Sigmoid colon (tissue), 7 donors: ENCODE data around the gene SULF2. TPM values are rescaled to one million over a fixed set of nuclear protein-coding genes. Genes with fewer than 3 reads are reported as not detected.

Experiments used
- DNase-seq: peaks from one replicate; pipeline ENCODE4 v3.0.0-alpha.2; 2019
- H3K27ac ChIP-seq, 4 donors: fragments of 200-600 bp; sonication (generic); one replicate each; pipeline ENCODE4 v1.5.1; 2016 to 2019; ENCODE audit warnings: mild to moderate bottlenecking in 1 of 4
- H3K27me3 ChIP-seq, 3 donors: fragments of 200-600 bp; sonication (generic); one replicate each; pipeline ENCODE4 v1.5.1; 2019; ENCODE audit warnings: mild to moderate bottlenecking in 1 of 3
- H3K36me3 ChIP-seq, 4 donors: fragments of 200-600 bp; sonication (generic); one replicate each; pipeline ENCODE4 v1.5.1; 2016 to 2019
- H3K4me1 ChIP-seq, 4 donors: fragments of 200-600 bp; sonication (generic); one replicate each; pipeline ENCODE4 v1.5.1; 2017 to 2019
- H3K4me3 ChIP-seq, 4 donors: fragments of 200-600 bp; sonication (generic); one replicate each; pipeline ENCODE4 v1.5.1; 2017 to 2019; ENCODE audit warnings: mild to moderate bottlenecking in 2 of 4, moderate library complexity in 1 of 4
- H3K9me3 ChIP-seq, 4 donors: fragments of 200-600 bp in 3 of 4; sonication (generic) in 3 of 4; one replicate each; pipeline versions ENCODE4 v1.5.1 to v1.6.1; 2013 to 2019
- CTCF ChIP-seq, 4 experiments: fragments of 450-650 bp in 3 of 4; fragments of 200-600 bp in 1 of 4; IDR thresholded peaks; one replicate each; pipeline ENCODE4 v1.5.1; 2016 to 2019; ENCODE audit warnings: antibody characterized with exemption in 4 of 4, mild to moderate bottlenecking in 3 of 4, moderate library complexity in 2 of 4
- EP300 ChIP-seq, 4 donors: sonication (generic); formaldehyde crosslinking; IDR thresholded peaks; one replicate each; pipeline ENCODE4 v1.6.1; 2017; ENCODE audit warnings: antibody characterized with exemption in 4 of 4
- POLR2A ChIP-seq, 2 donors: fragments of 450-650 bp; IDR thresholded peaks; one replicate each; pipeline ENCODE4 v1.6.1; 2016; ENCODE audit warnings: antibody characterized with exemption in 2 of 2, mild to moderate bottlenecking in 2 of 2, moderate library complexity in 2 of 2
- POLR2AphosphoS5 ChIP-seq, 4 donors: sonication (generic); formaldehyde crosslinking; IDR thresholded peaks; one replicate each; pipeline ENCODE4 v1.6.1; 2017; ENCODE audit warnings: antibody characterized with exemption in 4 of 4
- WGBS, 2 donors: extraction: QIAGEN DNeasy Blood & Tissue Kit; methylation state at CpG; one replicate each; pipeline ENCODE4 v1.1.7; 2013; 5-methylcytosine and 5-hydroxymethylcytosine counted together
- intact Hi-C: fragments of 100-400 bp; cut with DNase I; formaldehyde crosslinking; loops from one replicate; pipeline ENCODE4 v1.15.1; 2023
- polyA plus RNA-seq, 3 donors: library from polyadenylated mRNA; stranded (reverse); fragments of 200-250 nt; gene quantifications; one replicate each; pipeline ENCODE4 v1.2.3, GENCODE V29; 2013
- total RNA-seq, 4 donors: library from RNA; depleted of rRNA; stranded (reverse); fragments of >200 nt; gene quantifications; one replicate each; pipeline ENCODE4 v1.1.0, GENCODE V29; 2016
- donor health status: healthy with polysubstance abuse.
- donor health status: Bipolar disorder and iron deficiency.
- donor health status: healthy.

SULF2 gene
- total and polyA plus RNA-seq, 7 donors: 14.6 to 70.1 (median 28.2) TPM

- Histone ChIP-seq H3K4me1 (no peaks in the 10 kb centered on the region), H3K4me3 (no peak overlapping the region), H3K36me3 (no peaks in the 10 kb centered on the region), H3K27me3 (no peaks in the 10 kb centered on the region), H3K27ac (no peak overlapping the region), H3K9me3 (no peaks in the 10 kb centered on the region)
- peak; percentile 42 for DNase-seq
- intact Hi-C loops: no loop called here
- TF ChIP-seq EP300 (IDR thresholded peaks at IDR 0.05) (no peak), POLR2A (IDR thresholded peaks at IDR 0.05) (no peak), CTCF (IDR thresholded peaks at IDR 0.05) (no peak), POLR2AphosphoS5 (IDR thresholded peaks at IDR 0.05) (no peak)
- WGBS, 2 donors: 48 to 68% methylated on average over 5 of the region's 5 CpGs
Measured at GRCh38 chr20:47816487-47817451, 31.5 kb upstream of the SULF2 start.

GRCh38 chr20:47815866-47816265 is 30.6 kb upstream of the SULF2 start:
- H3K4me3 ChIP-seq: no peak overlapping the region
- no peak for TF ChIP-seq POLR2AphosphoS5 (IDR thresholded peaks at IDR 0.05)
- TF ChIP-seq EP300 (IDR thresholded peaks at IDR 0.05): no peak
- TF ChIP-seq CTCF (IDR thresholded peaks at IDR 0.05): no peak
- TF ChIP-seq POLR2A (IDR thresholded peaks at IDR 0.05): no peak
- no peaks in the 10 kb centered on the region for H3K4me1 ChIP-seq
- no peaks in the 10 kb centered on the region for H3K9me3 ChIP-seq
- H3K27ac ChIP-seq: no peak overlapping the region
- no peaks in the 10 kb centered on the region for H3K36me3 ChIP-seq
- 68 to 76% methylated on average over 5 of the region's 5 CpGs for WGBS, 2 donors
- intact Hi-C loops: no loop called here
- H3K27me3 ChIP-seq: no peaks in the 10 kb centered on the region
- DNase-seq: peak; percentile 22

GRCh38 chr20:47815416-47815806 is 30.1 kb upstream of the SULF2 start:
- H3K9me3 ChIP-seq: no peaks in the 10 kb centered on the region
- WGBS, 2 donors: 78 to 88% methylated on average over 3 of the region's 3 CpGs
- intact Hi-C loops: no loop called here

GRCh38 chr20:47814632-47815415 is 29.5 kb upstream of the SULF2 start:
- no peaks in the 10 kb centered on the region for H3K36me3 ChIP-seq
- peak; percentile 44 for DNase-seq
- H3K4me1 ChIP-seq: peaks cover 0 to 3% (median 0%) of the 10 kb centered on the region in 4 donors
- H3K4me3 ChIP-seq: no peak overlapping the region
- no peaks in the 10 kb centered on the region for H3K27me3 ChIP-seq
- H3K9me3 ChIP-seq: no peaks in the 10 kb centered on the region
- intact Hi-C loops: no loop called here
- TF ChIP-seq CTCF (IDR thresholded peaks at IDR 0.05) (no peak), EP300 (IDR thresholded peaks at IDR 0.05) (no peak), POLR2AphosphoS5 (IDR thresholded peaks at IDR 0.05) (no peak), POLR2A (IDR thresholded peaks at IDR 0.05) (no peak)
- WGBS, 2 donors: 73 to 82% methylated on average over 4 of the region's 4 CpGs
- H3K27ac ChIP-seq: no peak overlapping the region

More at GRCh38 chr20:47815416-47815806, 30.1 kb upstream of the SULF2 start:
- Histone ChIP-seq H3K36me3 (no peaks in the 10 kb centered on the region), H3K27me3 (no peaks in the 10 kb centered on the region), H3K4me3 (no peak overlapping the region), H3K27ac (no peak overlapping the region), H3K4me1 (no peaks in the 10 kb centered on the region)
- DNase-seq: no peak
- TF ChIP-seq EP300 (IDR thresholded peaks at IDR 0.05): no peak
- no peak for TF ChIP-seq POLR2A (IDR thresholded peaks at IDR 0.05)
- TF ChIP-seq POLR2AphosphoS5 (IDR thresholded peaks at IDR 0.05): no peak
- no peak for TF ChIP-seq CTCF (IDR thresholded peaks at IDR 0.05)
